Activated T-helper 1 cell treated with Interleukin-2 at 50 U/mL for 16 hours (primary cell): ENCODE data around the gene EIF1B.
"Not testable (repeated sequence)": the region's sequence is repeated elsewhere in the genome, so short reads cannot be mapped to it uniquely, and the experiment has no call there.

Source experiments
- DNase-seq: peaks from one replicate; pipeline ENCODE4 v3.0.0-alpha.2; 2020; ENCODE audit warnings: low read depth

Gene EIF1B

DNA sequence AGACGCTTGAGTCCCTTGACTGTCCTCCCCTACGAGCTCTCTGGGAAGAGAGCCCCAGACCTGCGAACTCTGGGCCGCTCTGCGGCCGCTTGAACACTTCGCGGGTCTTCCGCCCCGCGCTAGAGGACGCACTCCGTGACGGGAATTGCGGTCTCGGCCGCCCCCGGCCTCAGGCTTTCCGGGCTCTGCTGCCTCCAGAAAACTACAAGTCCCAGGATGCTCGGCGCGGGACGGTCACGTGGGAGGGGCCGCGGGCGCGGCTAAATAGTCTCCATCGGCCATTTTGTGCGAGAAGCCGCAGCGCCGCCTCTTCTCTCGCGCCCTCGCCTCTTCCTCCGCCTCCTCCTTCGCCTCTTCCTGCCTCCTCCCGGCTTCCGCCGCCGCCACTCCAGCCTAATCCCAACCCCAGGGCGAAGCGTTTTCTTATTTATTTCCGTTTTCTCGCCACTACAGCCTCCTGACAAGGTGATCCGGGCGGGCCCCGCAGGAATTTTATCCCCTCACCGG, at the start of gene EIF1B:
Gene EIF1B, plus strand, starts transcription at position 290 of the 507 bp plus-strand sequence. CDS start 235 bp downstream, outside the sequence.
- peak; percentile 97 for DNase-seq

DNA sequence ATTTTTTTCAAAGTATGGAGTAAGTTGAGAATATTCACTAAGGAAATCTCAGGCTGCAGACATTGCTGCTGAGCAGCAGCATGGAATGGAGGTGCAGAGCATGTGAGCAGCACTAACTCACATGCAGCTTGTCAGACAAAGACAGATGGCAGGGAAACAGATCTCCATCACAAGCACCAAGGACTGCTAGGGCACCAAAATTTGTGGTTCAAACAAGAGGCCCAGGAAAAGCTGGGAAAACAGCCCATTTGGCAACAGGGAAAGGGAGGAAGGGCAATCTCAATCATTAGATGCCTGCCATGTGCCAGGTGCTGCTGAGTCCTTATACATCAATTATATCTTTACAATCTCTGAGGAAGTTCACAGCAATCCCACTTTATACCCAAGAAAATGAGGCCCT, 47.2 kb upstream of the EIF1B start:
- no peak for DNase-seq

DNA sequence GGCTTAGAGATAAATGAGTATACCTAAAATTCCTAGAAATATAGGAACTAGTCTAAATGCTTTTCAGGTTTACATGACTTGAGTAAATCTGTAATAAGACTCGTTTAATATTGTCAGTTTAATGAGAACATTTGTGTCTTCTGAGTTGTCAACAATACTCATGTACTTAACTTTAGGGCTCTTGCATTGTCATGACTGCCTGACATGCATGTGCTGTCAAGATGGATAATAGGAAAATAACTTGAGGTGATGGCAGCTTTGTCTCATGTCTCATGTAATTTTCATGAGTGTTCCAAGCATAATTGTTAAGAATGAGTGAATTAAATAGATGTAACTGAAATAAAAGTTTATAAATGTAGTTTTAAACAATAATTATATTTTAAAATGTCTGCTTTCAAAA, 45.1 kb upstream of the EIF1B start:
- DNase-seq, result no peak

DNA sequence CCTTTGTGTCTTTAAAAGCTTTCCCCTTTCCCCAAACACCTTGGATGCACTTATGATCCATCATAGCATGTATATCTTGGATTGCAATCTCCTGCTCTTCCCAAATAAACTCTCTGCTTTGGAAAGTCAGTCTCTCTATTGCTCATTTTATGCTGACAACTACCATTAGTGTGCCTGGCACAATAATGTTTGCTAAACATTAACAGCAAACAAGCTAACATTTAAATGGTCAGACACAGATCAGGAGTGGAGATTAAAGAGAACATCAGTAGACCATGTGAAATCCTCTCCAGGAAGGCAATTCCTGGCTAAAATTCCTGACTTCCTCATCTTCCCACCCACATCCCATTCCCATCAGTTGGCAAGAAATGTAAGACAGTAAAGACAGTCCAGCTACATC, 44.3 kb upstream of the EIF1B start:
- DNase-seq, result no peak

DNA sequence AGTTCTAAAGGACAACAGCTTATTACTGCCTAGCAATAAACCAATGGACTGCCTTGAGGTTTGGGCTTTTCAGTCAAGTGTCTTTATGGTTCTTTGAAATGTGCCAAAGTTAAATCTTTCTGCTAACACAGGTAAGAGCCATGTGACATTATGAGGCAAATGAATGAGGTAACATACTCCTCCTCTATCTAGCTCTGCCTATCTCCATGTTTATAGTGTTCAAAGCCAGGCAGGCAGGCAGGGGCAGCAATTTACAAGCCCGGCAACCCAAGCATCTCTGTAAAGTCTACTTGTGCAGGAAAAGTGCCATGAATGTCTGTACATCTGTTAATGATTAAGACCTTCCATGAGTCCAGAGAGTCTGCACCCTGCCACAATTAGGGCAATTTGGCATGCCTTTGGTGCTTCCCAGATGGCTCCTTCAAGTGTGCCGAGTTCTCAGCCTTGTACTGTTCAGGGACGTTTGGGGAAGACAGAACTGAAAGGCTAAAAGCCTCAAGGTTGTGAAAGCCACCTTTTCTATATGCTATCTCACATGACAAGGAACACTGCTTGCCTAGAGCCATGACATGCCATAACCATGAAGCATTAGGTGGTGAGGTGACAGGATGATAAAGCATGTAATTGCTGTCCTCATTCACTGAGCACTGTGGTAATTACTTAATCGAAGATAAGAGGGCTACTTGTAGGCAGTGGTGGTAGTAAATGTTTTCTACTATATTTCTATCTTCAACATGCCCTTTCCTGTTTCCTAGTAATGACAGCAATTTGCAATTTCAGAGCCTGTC, 41.4 kb upstream of the EIF1B start:
- no peak for DNase-seq

DNA sequence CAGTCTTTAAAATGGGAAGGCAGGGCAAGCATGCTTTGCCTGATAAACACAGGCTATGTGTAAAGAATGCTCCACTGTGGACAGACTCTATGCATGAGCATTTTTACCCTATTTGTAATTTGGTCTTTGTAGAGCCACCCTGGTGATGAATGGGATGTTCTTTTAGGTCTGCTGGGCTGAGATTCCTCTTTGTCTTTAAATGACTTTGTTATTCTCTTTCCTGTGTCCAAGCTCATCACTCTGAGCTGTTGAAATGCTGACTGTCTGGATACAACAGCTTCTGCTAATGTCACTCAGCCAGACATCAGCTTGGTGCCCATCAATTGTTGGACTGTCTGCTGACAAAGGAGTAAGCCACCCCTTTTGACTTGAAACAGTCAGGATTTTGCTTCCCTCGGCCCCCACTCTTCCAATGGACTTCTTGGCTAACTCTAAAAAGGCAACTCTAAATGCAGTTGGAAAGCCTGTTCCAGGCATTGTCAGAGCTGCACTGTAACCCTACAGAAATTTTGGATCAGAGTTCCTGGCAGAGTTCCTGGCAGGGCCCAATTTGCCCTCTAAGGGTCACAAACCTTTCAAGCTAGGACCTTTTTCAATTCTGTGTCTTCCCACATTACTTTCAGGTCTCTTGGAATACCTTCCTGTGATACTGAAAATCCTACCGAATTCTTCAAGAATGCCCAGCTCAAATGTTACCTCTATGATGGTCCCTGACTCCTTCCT, 40.5 kb upstream of the EIF1B start:
- no peak for DNase-seq

DNA sequence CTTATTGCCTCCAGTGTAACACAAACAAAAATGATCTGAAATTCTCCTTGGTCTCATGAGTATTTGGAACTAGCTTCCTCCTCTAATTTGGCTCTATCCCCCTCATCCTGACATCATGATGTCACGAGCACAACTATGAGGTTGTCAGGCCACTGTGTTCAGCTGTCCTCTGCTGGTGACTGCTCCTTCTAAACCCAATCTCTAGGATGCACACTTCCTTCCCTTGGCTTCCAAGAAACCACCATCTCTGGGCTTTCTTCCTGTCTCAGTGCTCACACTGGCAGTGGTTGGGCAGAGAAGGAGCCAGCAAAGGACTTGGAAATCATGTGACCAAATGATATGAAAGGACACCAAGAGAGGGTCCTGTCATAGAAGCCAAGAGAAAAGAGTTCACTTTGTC, 30.7 kb upstream of the EIF1B start:
- no peak for DNase-seq

DNA sequence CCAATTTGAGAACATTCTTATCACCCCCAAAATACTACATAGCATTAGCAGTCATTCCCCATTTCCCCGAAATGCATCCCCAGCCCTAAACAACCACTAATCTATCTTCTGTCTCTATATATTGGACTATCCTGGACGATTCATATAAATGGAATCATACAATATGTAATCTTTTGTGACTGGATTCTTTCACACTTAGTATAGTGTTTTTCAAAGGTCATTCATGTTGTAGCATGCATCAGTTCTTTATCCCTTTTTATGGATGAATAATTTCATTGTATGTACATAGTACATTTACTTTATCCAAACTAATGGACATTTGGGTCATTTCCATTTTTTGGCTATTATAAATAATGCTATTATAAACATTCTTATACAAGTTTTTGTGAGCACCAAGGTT, 27.5 kb upstream of the EIF1B start:
- DNase-seq, result no peak

DNA sequence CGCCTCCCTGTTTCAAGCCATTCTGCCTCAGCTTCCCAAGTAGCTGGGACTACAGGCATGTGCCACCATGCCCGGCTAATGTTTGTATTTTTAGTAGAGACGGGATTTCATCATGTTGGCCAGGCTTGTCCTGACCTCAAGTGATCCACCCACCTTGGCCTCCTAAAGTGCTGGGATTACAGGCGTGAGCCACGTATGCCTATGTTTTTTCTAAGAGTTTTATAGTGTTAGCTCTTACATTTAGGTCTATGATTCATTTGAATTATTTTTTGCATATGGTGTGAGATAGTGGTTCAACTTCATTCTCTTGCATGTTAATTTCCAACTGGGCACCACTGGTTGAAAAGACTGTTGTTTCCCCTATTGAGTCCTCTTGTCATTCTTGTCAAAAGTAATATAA, 26.4 kb upstream of the EIF1B start:
- not testable (repeated sequence) for DNase-seq

DNA sequence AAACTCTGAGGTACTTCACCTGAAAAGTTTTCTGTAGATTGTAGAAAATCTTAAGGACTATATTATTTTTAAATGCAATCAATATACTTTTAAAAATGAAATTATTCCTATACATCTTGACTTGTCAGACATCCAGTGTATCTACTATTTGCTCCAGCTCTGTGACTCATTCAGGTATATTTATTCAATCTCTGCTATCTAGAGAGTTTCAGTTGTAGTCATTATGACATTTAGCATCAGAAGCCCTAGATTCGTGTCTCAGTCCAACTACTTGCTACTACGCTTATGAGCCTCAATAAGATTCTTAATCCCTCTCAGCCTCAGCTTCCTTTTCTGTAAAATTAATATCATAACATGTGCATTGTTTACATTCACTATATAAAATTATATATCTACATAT, 22.3 kb upstream of the EIF1B start:
- DNase-seq, result no peak

DNA sequence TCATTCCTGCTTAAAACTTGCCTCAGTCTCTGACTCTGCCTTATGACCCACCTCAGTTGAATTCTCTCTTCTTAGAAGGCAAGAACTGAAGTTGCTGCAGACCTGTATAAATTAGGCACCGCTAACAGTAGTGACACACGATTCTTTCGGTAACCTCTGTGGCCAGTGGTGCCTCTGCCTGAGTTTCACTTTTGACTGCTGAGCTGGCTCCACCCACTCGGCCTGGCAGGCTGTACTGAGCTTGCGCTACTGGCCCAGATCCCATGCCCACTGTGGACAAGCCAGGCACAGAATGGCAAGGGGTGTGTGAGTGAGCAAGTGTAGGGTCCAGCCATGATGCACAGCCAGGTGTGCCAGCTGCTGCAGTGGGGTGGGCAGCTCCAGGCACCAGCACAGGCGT, 19.1 kb upstream of the EIF1B start:
- no peak for DNase-seq

DNA sequence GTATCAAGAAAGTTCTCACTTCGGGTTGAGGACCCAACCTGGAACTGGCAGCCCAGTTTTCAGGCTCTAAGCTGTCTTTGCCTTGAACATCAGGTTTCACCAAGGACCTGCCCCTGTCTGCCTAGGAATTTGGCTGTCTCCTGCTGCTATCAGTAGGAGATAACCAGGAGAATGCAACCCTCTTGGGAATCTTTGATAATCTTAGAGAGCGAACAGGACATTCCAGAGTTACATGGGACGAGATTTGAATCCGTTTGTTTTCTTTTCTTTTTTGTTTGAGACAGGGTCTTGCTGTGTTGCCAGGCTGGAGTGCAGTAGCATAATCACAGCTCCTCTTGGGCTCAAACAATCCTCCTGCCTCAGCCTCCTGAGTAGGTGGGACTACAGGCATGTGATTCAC, 18.0 kb upstream of the EIF1B start:
- DNase-seq, result no peak

DNA sequence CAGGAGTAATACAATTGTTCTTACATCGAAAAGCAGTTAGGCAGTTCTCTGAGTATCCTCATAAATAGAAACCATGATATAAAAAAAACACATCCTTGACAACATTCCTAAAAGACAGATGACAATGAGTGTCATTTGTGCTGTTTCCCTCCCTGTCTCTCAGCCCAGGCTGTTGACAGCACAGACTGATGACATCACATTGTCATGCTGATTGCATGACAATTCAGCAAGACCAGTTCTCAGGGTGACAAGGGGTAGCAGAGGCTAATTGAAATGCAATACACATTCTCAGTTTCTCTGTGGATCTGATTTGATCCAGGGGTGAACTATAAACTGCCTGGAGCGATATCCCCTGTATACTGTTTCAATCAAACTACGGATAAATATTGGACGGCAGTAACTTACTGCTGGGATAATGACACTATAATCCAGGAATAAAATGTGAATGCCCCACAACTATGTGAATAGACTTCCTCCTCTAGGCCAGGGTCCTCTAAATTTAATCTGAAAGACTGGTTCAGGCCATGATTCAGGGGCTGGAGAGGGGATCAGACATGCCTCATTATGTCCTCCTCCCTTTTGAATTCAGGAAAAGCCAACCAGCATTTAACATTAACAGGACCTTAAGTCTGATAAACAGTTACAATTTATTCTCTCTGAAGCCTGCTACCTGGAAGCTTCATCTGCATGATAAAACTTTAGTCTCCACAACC, 16.7 kb upstream of the EIF1B start:
- no peak for DNase-seq

DNA sequence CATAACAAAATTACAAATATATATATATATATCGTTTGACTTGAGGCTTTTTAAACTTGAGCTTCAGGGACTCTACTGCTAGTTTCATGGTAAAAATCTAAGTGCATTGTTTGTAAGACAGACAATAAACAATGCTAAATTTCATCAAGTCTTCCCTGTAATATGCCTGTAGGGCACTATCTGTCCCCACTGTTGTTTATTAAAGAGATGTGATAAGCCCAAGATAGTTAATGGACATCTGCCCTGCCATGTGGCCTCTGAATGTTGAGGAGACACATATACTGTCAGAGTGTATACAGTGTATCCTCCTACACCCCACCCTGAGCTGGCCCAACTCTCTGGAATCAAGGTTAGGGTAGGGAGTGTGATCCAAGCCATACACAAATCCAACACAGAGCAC, 15.1 kb upstream of the EIF1B start:
- no peak for DNase-seq

DNA sequence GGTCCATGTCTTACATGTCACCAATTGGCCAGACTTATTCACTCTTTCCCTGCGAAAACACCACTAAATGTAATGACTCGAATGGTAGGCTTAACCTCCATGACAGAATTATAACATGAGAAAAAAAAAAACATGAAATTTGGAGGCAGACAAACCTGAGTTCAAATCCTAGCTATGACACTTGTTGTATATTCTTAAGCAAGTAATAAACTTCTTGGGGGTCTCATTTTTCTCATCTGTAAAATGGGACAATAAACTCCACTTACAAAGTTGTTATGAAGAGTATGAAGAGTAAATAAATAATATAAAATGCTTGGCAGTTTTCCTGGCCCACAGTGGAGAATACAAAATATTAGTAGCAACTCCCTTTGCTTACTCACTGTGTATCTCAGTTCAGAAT, 11.4 kb upstream of the EIF1B start:
- DNase-seq, result no peak

DNA sequence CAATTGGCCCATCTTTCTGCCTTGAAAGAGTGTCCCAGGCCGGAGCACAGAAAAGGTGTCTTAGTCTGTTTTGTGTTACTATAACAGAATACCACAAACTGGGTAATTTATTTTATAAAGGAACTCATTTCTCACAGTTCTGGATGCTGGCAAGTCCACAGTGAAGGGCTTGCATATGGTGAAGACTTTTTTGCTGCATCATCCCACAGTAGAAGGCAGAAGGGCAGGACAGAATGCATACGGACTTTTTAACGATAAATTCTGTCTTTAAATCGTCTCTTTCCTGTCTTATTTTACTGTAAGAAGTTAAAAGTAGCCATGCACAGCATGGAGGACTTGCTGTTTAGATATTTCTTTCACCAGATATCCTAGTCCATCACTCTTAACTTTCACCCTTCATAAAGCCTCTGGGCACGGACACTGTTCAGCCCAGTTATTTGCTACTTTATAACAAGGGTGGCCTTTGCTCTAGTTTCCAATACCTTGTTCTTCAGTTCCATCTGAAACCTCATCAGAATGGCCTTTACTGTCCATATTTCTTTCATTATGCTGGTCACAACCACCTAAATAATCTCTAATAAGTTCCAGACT, 10.3 kb upstream of the EIF1B start:
- no peak for DNase-seq

DNA sequence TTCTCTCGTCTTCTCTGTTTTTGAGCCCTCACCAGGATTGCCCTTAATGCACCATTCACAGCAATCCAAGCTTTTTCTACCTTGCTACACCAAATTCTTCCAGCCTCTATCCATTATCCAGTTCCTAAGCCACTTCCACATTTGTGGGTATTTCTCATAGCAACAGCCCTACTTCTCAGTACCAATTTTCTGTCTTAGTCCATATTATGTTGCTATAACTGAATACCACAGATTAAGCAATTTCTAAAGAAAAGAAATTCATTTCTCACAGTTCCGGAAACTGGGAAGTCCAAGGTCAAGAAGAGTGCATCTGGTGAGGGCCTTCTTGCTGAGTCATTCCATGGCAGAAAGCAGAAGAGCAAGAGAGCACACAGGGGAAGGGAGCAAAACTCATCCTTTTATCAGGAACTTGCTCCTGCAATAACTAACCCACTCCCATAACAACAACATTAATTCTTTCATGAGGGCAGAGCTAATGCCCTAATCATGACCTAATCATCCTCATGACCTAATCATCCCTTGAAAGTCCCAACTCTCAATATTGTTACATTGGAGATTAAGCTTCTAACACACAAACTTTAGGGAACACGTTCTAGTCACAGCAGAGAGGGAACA, 9.7 kb upstream of the EIF1B start:
- DNase-seq, result no peak

DNA sequence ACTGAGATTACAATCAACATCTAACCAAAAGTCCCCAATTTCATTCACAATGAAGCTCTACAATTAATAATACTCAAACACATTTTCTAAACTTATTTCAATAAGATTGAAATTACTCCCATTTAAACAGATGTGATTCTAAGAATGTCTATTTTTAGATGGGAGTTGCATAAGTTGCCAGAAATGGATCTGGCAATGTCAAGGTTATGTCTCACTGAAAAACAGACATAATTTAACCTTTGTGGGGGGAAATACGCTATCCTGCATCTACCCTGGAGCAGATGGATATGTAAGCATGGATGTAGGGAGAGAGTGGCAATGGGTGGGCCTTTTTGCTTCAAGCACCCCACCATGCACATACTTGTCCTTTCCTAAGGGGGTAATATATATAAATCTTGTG, 6.7 kb upstream of the EIF1B start:
- DNase-seq, result no peak

DNA sequence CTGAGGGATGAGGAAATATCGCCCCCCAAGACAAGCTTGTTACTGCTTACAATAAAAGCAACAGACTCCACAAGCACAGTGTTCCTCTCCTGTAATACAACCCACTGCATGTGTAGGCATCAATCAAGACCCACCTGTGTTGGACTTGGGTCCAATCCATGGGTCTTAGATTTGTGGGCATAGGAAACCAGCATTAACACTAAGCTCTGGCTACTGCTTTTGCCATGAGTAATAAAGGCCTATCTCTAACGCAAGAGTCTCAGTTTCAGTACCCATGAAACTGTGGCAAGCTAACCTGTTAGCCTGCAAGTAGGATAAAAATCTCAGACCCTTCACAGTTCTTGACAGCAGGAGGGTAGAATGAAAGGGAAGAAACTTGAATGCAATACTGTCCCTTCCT, 5.2 kb upstream of the EIF1B start:
- no peak for DNase-seq

DNA sequence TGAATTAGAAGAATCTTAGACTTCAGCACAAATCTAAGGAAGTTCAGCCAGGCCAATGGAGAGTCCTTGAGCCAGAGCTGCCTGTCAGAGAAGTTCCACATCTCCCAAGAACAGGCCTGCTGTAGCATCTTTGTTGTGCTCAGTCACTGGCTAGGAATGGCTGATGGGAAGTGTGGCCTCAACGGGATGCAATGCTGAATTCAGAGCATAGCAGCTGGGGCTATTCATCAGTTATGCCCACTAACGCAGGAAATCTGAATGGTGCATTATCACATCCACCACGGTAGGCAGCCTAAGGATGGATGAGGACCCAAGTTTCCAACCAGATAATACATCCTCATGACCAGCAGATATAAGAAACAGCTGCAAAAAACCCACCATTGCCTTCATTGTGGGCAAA, 3.2 kb upstream of the EIF1B start:
- DNase-seq, result no peak

DNA sequence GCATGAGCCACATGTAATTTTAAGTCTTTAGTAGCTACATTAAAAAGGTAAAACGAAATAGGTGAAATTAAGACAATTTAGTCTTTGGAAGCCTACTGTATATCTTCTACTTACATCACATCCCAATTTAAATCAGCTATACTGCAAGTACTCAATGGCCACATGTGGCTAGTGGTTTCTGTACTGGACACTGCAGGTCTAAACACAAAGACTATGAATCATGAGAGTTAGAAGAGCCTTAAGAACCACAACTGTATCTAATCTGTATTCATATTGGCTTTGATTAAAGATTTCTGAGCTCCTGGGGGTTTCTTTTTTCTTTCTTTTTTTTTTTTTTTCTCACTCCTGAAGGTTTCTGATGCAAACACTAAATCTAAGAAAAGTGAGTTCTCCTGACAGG, 2.3 kb upstream of the EIF1B start:
- DNase-seq, result no peak
